Endothelial cell of umbilical vein (primary cell): ENCODE results near the gene COL21A1. TPM values are rescaled to one million over a fixed set of nuclear protein-coding genes. Genes with fewer than 3 reads are reported as not detected.
A peak's percentile ranks its signal among the peaks of the same experiment; 100 is the strongest.

Experiments used
- BruUV-seq: library from RNA; stranded (reverse); fragments of 400-500 nt; replicated peaks from 2 replicates; lab custom pipeline; 2021; lab: Mats Ljungman, UMichigan
- CTCF ChIA-PET: fragments of 300-600, 350-600 bp; sonication (Branson Sonifier 250); formaldehyde crosslinking; loops from one replicate; lab custom pipeline; 2021; ENCODE audit warnings: antibody characterized with exemption, inconsistent platforms; lab: Charles Lee
- POLR2A ChIA-PET: fragments of 300-600, 350-600 bp; sonication (Branson Sonifier 250); formaldehyde crosslinking; loops from one replicate; lab custom pipeline; 2021; ENCODE audit warnings: antibody characterized with exemption, inconsistent platforms; lab: Charles Lee
- DNase-seq: peaks from one replicate; pipeline ENCODE4 v3.0.0-alpha.2; 2011; ENCODE audit warnings: low read depth, low spot score
- FAIRE-seq: peaks from 2 replicates; lab custom pipeline; 2011; peaks lifted over from hg19 to GRCh38; lab: Jason Lieb, UNC
- H2AFZ ChIP-seq: 2 replicates; pipeline ENCODE4 v1.6.0; 2012; ENCODE audit warnings: low read depth, low read length, control low read depth, inconsistent platforms
- H3K27ac ChIP-seq: 2 replicates; pipeline ENCODE4 v1.5.1; 2011; ENCODE audit warnings: low read depth, mild to moderate bottlenecking, control low read depth, low read length, moderate library complexity; ENCODE audit not compliant: insufficient read depth
- H3K27me3 ChIP-seq, 2 experiments: 2 replicates each; pipeline versions ENCODE4 v1.6.0 to v1.6.1; 2011; ENCODE audit warnings: low read length in 2 of 2, mixed read lengths in 1 of 2; ENCODE audit not compliant: control insufficient read depth in 2 of 2, insufficient read depth in 2 of 2
- H3K36me3 ChIP-seq, 2 experiments: 2 replicates in 1 of 2; 3 replicates in 1 of 2; pipeline ENCODE4 v1.5.1; 2011; ENCODE audit warnings: low read length in 2 of 2, mild to moderate bottlenecking in 1 of 2, moderate library complexity in 1 of 2; ENCODE audit not compliant: control insufficient read depth in 2 of 2, insufficient read depth in 2 of 2; ENCODE audit errors: extremely low read depth in 1 of 2
- H3K4me1 ChIP-seq: 3 replicates; pipeline ENCODE4 v1.5.1; 2011; ENCODE audit warnings: mild to moderate bottlenecking, low read length; ENCODE audit not compliant: control insufficient read depth, insufficient read depth; ENCODE audit errors: extremely low read depth
- H3K4me2 ChIP-seq: 2 replicates; pipeline ENCODE4 v1.6.1; 2011; ENCODE audit warnings: low read length, control low read depth, mixed read lengths; ENCODE audit not compliant: insufficient read depth
- H3K4me3 ChIP-seq, 3 experiments: fragments of 200-600 bp in 1 of 3; sonication (generic), shearing (Covaris generic) in 1 of 3; replicated peaks in 1 of 3; 2 replicates each; pipeline ENCODE4 v1.5.1; 2011 to 2016; ENCODE audit warnings: control low read depth in 3 of 3, low read length in 3 of 3, mild to moderate bottlenecking in 2 of 3, inconsistent platforms in 1 of 3, low read depth in 1 of 3, moderate library complexity in 1 of 3; ENCODE audit not compliant: insufficient read depth in 1 of 3
- H3K79me2 ChIP-seq: 2 replicates; pipeline ENCODE4 v1.6.0; 2012; ENCODE audit warnings: low read length, inconsistent platforms; ENCODE audit not compliant: control insufficient read depth, insufficient read depth
- H3K9ac ChIP-seq: replicated peaks from 2 replicates; pipeline ENCODE3; 2011; ENCODE audit warnings: low read length, control low read depth; ENCODE audit not compliant: insufficient read depth; ENCODE audit errors: extremely low read depth
- H3K9me1 ChIP-seq: replicated peaks from 3 replicates; pipeline ENCODE4 v1.6.0; 2011; ENCODE audit warnings: mild to moderate bottlenecking, low read length; ENCODE audit not compliant: control insufficient read depth, insufficient read depth; ENCODE audit errors: extremely low read depth
- H3K9me3 ChIP-seq: replicated peaks from 2 replicates; pipeline ENCODE4 v1.5.1; 2012; ENCODE audit warnings: low read length, inconsistent platforms; ENCODE audit not compliant: control insufficient read depth, insufficient read depth
- H4K20me1 ChIP-seq: replicated peaks from 2 replicates; pipeline ENCODE3; 2011; ENCODE audit warnings: mild to moderate bottlenecking, low read length; ENCODE audit not compliant: control insufficient read depth, insufficient read depth; ENCODE audit errors: extremely low read depth
- CTCF ChIP-seq, 2 donors: IDR thresholded peaks; 1 replicate in 1 of 2; 2 replicates in 1 of 2; pipeline ENCODE4 v1.5.1; 2011; ENCODE audit warnings: low read length in 2 of 2, mild to moderate bottlenecking in 2 of 2, moderate library complexity in 2 of 2, control low read depth in 1 of 2, inconsistent platforms in 1 of 2, low read depth in 1 of 2; ENCODE audit not compliant: insufficient read depth in 1 of 2; ENCODE audit errors: extremely low read depth in 1 of 2
- EZH2 ChIP-seq: IDR thresholded peaks from 2 replicates; pipeline ENCODE4 v1.6.1; 2012; ENCODE audit warnings: borderline replicate concordance, low read depth, mild to moderate bottlenecking, moderate library complexity, low read length, inconsistent platforms; ENCODE audit not compliant: severe bottlenecking
- FOS ChIP-seq: IDR thresholded peaks from 2 replicates; pipeline ENCODE4 v1.6.1; 2011; ENCODE audit warnings: mild to moderate bottlenecking, low read length, moderate library complexity, borderline replicate concordance; ENCODE audit not compliant: insufficient read depth
- GATA2 ChIP-seq: IDR thresholded peaks from 2 replicates; pipeline ENCODE4 v1.7.0; 2011; ENCODE audit warnings: low read depth, mild to moderate bottlenecking, moderate library complexity, mixed read lengths, low read length; ENCODE audit not compliant: insufficient read length, insufficient read depth
- JUN ChIP-seq: IDR thresholded peaks from 2 replicates; pipeline ENCODE4 v1.6.1; 2011; ENCODE audit warnings: borderline replicate concordance, low read depth; ENCODE audit not compliant: insufficient read length, insufficient read depth
- MAX ChIP-seq: IDR thresholded peaks from 2 replicates; pipeline ENCODE4 v1.6.1; 2011; ENCODE audit not compliant: insufficient read depth, insufficient read length
- MYC ChIP-seq: IDR thresholded peaks from one replicate; pipeline ENCODE4 v1.6.1; 2011; ENCODE audit warnings: mild to moderate bottlenecking, low read depth, low read length
- POLR2A ChIP-seq: IDR thresholded peaks from 2 replicates; pipeline ENCODE4 v1.6.1; 2012; ENCODE audit warnings: low read depth, mild to moderate bottlenecking, control low read depth, low read length
- POLR2AphosphoS5 ChIP-seq: IDR thresholded peaks from 2 replicates; pipeline ENCODE4 v1.6.1; 2012; ENCODE audit warnings: low read depth, mild to moderate bottlenecking, control low read depth, low read length, moderate library complexity; ENCODE audit not compliant: insufficient read depth
- dilution Hi-C: fragments of 300-500 bp; cut with MboI; formaldehyde crosslinking; loops from one replicate; pipeline ENCODE4 v1.15.0; 2019; ENCODE audit warnings: low sequenced_read_pairs; ENCODE audit not compliant: extremely low pct_ligation_motif_present
- intact Hi-C: fragments of 100-400 bp; cut with micrococcal nuclease; formaldehyde crosslinking; loops from one replicate; pipeline ENCODE4 v1.10.0; 2022
- polyA plus RNA-seq, 4 experiments: library from polyadenylated mRNA; depleted of rRNA in 3 of 4; stranded (reverse) in 3 of 4; unstranded in 1 of 4; fragments of >200 nt; gene quantifications; 2 replicates each; pipeline versions ENCODE4 v1.2.1 to v1.2.3, GENCODE V29; 2011 to 2012; ENCODE audit warnings: missing spikeins in 1 of 4
- total RNA-seq: library from RNA; stranded (reverse); gene quantifications from 2 replicates; pipeline ENCODE4 v1.2.3, GENCODE V29; 2021

Gene COL21A1
- total and polyA plus RNA-seq, 2 donors (not counting 3 experiments of a cell fraction or from before 2014, with no cell fraction given): 0.22 to 1.4 TPM

DNA sequence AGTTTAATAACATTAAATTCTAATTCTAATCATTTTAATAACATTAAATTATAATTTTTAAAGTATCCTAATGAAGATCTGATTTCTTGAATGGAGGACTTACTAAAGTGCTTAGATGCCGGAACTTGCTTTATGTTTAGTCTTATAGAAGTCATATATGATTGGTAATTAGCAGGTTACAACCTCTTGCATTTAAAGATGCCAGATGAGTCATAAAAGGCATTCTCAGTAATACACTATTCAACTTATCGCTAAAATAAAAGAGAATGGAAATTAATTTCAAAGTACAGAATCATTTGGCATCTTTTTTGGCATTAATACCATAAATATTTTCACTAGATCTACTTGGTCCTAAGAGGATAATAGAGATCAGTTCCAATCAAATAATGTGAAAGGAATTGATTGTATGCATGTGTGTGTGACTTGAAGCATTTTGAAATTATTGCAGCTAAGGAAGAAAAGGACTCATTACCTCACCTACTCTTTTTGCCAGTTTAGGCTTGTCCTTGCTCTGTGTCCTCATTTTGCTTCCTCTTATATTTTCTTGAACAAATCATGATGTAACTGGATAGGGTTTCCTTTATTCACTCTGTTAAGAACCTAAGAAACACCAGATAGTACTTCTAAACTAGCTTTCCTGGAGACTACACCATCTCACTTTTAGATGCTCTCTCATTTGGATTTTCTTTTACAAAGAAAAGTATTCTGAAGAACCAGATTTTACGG lies 2.7 kb downstream of the COL21A1 start:
- Histone ChIP-seq H3K9me3 (no peaks in the 10 kb centered on the region), H3K4me1 (no peaks in the 10 kb centered on the region), H3K27ac (no peak overlapping the region), H3K9ac (no peak overlapping the region), H4K20me1 (no peaks in the 10 kb centered on the region), H3K36me3 (no peaks in the 10 kb centered on the region), H3K9me1 (no peaks in the 10 kb centered on the region), H2AFZ (no peak overlapping the region), H3K27me3 (peaks cover 2 to 3% of the 10 kb centered on the region in 2 experiments), H3K4me3 (no peak overlapping the region), H3K4me2 (no peak overlapping the region), H3K79me2 (no peaks in the 10 kb centered on the region)
- POLR2A ChIA-PET: no interaction called here
- FAIRE-seq (no peak), DNase-seq (no peak)
- TF ChIP-seq EZH2 (no peak), FOS (peak; percentile 4)
- dilution Hi-C loops: no loop called here
- intact Hi-C loops: loop anchor here (5.0 kb wide), 1 partner anchor 197 kb away; no protein-coding TSS in a partner anchor
- no TSS peak for BruUV-seq
- CTCF ChIA-PET: interaction anchor here (1.6 to 1.9 kb wide), 2 partner anchors 13 to 48 kb away, joined by 4 to 5 read pairs; no protein-coding TSS in a partner anchor

DNA sequence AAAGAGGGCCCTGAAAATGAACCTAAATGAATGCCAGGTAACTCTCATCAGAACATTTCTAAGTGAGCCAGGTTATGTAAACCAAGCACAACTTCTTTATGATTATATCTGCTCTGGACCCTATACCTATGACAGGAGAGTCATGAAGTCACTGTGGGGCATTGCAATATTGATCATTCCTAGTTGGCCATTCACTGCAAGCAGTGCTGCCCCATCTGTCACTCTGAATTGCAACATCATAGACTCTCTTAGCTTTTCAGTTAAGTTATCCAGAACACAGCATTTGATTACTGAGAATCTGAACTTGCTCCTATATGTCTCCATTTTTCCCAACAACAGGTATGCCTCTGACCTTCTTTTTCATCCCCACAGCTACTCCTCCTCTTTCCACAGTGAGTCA lies 3.3 kb downstream of the COL21A1 start:
- no peaks in the 10 kb centered on the region for H3K4me1 ChIP-seq
- H3K9ac ChIP-seq: no peak overlapping the region
- H3K9me1 ChIP-seq: no peaks in the 10 kb centered on the region
- H3K27ac ChIP-seq: no peak overlapping the region
- H3K79me2 ChIP-seq: no peaks in the 10 kb centered on the region
- ChIA-PET CTCF (interaction anchor here (1.6 to 1.9 kb wide), 2 partner anchors 13 to 48 kb away, joined by 4 to 5 read pairs; no protein-coding TSS in a partner anchor), POLR2A (no interaction called here)
- no peak overlapping the region for H2AFZ ChIP-seq
- no peak overlapping the region for H3K4me3 ChIP-seq
- intact Hi-C loops (no loop called here), dilution Hi-C loops (no loop called here)
- TF ChIP-seq JUN (no peak), EZH2 (no peak), POLR2AphosphoS5 (no peak), FOS (no peak), GATA2 (no peak), POLR2A (no peak), MAX (no peak), CTCF (IDR thresholded peaks at IDR 0.05; ENCODE audit: extremely low read depth in 1 of 2, insufficient read depth in 1 of 2, low read depth in 1 of 2, low read length in 2 of 2) (no peak), MYC (no peak)
- no peaks in the 10 kb centered on the region for H3K9me3 ChIP-seq
- BruUV-seq: no TSS peak
- no peaks in the 10 kb centered on the region for H4K20me1 ChIP-seq
- H3K27me3 ChIP-seq: peaks cover 2 to 3% of the 10 kb centered on the region in 2 experiments
- DNase-seq: no peak
- H3K4me2 ChIP-seq: no peak overlapping the region
- no peak for FAIRE-seq
- no peaks in the 10 kb centered on the region for H3K36me3 ChIP-seq
